NCI-H2029 (cell line): Measurements from ENCODE around the gene TM4SF4.
A peak's percentile ranks its signal among the peaks of the same experiment; 100 is the strongest.

Source experiments
- DNase-seq: peaks from one replicate; lab custom pipeline; 2025; lab: John Stamatoyannopoulos, UW

Gene TM4SF4

GRCh38 chr3:149486726-149487125, 12.2 kb downstream of the TM4SF4 start:
- DNase-seq, result no peak

- DNase-seq, result no peak
Observed at GRCh38 chr3:149487598-149488197, 13.2 kb downstream of the TM4SF4 start.

GRCh38 chr3:149489060-149489690, 14.7 kb downstream of the TM4SF4 start:
- DNase-seq, result no peak

- DNase-seq, result no peak
Observed at GRCh38 chr3:149490260-149490971, 15.9 kb downstream of the TM4SF4 start.

DNA sequence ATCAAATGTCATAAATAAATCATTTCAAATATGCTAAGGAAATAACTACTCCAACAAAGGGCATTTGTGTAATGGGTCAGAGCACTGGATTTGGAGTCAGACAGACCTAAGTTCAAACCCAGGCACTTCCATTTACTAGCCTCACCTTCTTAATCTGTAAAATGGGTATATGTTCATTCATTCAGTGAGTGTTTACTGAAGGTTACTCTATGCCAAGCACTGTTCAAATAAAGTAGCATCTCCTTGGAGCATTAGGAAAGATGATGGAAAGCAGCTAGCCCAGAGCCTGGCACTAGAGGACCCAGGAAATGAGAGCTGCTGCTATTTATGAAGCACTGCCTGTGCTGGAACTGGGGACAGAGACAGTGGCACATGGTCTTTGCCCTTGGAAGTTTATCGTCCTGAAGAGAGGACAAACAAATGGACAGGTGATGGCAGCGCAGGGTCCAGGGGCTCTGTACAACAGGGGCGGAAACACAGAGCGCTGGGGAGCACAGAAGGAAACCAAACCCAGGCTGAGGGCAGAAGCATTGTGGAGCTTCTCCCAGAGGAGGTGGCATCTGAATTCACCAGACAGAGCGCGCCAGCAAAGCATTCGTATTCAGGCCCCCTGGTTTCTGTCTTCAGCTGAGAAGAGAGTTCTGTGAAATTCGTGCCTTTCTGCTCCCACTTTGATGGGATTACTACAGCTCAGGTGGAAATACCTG, 19.0 kb downstream of the TM4SF4 start:
- DNase-seq, result no peak

DNA sequence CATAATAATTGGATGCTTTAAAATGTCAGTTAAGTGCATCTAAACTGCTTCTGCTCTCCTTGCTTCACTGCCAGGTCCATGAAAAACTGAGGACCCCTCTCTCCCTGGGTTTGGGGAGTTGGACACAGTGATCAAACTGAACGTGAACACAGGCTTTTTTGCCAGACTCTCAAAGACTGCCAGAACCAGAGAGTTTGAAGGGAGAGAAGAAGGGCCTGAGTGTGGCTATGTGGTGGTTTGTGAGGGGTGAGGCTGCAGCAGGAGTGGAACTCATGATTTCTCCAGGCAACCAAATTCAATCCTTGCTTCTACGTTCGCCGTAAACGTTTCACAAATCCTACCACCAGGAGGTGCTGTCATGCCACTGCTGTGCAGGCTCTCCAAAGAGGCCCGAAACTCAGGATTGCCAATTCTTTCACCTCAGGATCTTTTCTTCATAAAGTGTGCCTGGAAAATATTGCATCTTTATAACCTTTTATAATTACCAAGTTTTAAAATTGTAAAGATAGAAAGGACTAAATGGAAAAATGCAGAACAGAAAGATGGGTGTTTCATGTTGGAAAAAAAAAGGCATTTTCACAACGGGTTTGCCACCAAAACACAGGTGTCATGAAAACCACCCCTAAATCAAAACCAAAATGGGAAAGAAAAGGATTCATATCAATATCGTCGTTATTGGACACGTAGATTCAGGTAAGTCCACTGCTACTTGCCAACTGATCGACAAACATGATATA, 19.7 kb downstream of the TM4SF4 start:
- peak; percentile 16 for DNase-seq

- no peak for DNase-seq
Observed at GRCh38 chr3:149494759-149495580, 20.5 kb downstream of the TM4SF4 start.

GRCh38 chr3:149495581-149496125, 21.2 kb downstream of the TM4SF4 start:
- DNase-seq, result no peak

DNA sequence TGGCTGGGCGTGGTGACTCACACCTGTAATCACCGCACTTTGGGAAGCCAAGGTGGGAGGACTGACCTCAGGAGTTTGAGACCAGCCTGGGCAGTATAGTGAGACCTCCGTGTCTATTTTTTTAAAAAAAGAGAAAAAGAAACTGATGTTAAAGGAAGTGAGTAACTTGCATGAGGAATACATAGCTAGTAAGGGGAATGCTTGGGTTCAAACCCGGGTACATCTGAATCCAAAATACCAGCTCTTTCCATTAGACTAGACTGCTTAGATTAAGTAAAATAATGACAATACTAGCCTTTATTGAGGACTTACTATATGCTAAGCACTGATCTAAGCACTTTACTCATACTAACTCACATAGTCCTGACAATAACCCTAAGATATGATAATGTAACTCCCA, 22.4 kb downstream of the TM4SF4 start:
- DNase-seq, result no peak

- no peak for DNase-seq
Observed at GRCh38 chr3:149497966-149498670, 23.6 kb downstream of the TM4SF4 start.

DNA sequence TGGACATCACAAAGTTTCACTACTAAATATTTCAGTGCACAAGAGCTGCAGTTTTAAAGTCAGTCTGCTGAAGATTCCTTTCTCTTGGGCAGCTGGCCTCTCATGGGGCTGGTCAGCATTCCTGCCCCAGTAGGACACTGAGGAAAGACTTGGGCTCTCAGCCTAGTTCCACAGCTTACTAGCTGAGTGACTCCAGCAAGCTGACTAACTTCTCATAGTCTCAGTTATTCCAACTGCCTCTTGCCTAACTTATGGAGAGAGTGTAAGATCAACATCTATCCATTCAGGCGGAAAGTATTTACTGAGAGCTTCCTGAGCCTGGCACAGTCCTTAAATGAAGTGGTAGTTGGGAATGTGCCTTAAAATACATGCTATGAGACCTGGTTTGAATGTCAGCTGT, 27.0 kb downstream of the TM4SF4 start:
- no peak for DNase-seq

- DNase-seq, result no peak
Observed at GRCh38 chr3:149502438-149502837, 27.9 kb downstream of the TM4SF4 start.

- DNase-seq, result no peak
Observed at GRCh38 chr3:149506540-149506939, 32.0 kb downstream of the TM4SF4 start.

GRCh38 chr3:149506965-149507364, 32.5 kb downstream of the TM4SF4 start:
- DNase-seq, result no peak

DNA sequence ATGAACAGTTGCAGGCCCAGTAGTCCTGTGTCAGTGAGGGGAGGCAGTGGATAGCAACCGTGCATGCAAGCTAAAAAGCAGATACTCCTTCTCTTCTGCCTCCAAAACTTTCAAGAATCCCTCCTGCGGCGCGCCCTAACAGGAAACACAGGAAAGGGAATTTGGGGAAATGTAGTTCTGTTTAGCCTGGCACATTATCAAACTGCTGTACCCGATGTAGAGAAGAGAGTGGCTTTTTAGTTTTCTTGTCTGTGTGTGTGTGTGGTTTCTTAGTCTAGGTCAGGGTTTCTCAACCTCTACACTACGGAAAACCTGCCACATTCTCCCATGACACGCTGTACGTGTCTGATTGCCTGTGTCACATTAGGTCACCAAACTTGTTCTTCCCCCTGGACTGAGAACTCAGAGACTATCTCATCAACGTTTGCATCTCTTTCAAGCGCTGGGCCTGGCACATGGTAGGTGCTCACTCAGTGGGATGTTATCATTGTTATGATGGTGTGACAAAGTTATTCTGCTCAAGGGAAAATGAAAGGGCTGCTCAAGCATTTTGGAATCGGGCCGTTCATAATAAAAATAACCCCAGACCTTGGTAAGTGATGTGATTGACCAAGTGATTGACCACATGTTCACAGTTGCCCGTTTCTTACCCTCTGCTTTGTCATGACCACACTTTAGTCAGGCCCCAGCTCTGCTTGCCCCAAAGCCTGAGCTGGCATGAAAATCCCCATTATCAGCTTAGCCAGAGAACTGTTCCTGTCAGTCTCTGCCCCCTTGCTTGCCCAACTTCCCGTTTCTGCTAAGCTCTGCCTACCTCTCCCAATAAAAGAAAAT, 33.2 kb downstream of the TM4SF4 start:
- DNase-seq, result no peak

GRCh38 chr3:149509526-149509925, 35.0 kb downstream of the TM4SF4 start:
- DNase-seq, result no peak

DNA sequence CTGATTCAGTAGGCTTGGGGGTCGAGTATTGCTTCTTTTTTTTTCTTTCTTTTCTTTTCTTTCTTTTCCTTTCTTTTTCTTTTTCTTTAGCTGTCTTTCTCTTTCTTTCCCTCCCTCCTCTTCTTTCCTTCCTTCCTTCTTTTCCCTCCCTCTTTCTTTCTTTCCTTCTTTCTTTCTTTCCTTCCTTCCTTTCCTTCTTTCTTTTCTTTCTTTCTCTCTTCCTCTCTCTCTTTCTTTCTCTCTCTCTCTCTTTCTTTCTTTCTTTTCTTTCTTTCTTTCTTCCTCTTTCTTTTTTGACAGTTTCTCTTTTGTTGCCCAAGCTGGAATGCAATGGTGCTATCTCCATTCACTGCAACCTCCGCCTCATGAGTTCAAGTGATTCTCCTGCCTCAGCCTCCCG, 36.0 kb downstream of the TM4SF4 start:
- DNase-seq, result no peak

DNA sequence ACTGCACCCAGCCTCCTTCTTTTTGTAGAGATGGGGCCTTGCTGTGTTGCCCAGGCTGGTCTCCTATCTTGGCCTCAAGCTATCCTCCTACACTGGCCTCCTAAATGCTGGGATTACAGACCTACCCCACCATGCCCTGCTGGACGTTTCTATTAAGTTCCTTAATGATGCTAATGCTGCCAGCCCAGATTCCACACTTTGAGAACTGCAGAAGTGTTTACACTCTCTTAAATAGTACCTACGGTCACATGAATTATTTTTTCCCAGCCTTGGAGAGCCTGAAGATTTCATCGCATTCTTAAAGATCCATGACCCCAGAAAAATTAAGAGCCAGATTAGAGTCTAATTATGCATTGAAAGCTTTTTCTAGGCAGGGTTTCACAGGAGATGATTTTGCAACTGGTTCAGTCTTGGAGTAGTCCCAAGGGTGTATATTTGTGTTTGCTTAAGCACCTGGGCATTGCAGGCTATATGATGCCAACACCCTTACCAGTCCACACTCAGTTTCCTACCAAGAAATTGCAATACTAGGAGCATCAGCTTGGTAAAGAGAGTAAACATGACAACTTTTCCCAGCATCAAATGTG, 36.6 kb downstream of the TM4SF4 start:
- no peak for DNase-seq
